ENCODE measurements around the gene CYBC1.

Gene CYBC1

GRCh38 chr17:82406131-82406671 is 44.4 kb downstream of the CYBC1 start:
- H3K4me3 ChIP-seq (ENCODE audit: low read depth, low read length) = no peak overlapping the region
- TF ChIP-seq, protein P1, sequence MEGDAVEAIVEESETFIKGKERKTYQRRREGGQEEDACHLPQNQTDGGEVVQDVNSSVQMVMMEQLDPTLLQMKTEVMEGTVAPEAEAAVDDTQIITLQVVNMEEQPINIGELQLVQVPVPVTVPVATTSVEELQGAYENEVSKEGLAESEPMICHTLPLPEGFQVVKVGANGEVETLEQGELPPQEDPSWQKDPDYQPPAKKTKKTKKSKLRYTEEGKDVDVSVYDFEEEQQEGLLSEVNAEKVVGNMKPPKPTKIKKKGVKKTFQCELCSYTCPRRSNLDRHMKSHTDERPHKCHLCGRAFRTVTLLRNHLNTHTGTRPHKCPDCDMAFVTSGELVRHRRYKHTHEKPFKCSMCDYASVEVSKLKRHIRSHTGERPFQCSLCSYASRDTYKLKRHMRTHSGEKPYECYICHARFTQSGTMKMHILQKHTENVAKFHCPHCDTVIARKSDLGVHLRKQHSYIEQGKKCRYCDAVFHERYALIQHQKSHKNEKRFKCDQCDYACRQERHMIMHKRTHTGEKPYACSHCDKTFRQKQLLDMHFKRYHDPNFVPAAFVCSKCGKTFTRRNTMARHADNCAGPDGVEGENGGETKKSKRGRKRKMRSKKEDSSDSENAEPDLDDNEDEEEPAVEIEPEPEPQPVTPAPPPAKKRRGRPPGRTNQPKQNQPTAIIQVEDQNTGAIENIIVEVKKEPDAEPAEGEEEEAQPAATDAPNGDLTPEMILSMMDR (conservative IDR thresholded peaks at IDR 0.05; ENCODE audit: low read depth, low read length) = no peak
- DNase-seq (ENCODE audit: low read depth) = no peak

DNA sequence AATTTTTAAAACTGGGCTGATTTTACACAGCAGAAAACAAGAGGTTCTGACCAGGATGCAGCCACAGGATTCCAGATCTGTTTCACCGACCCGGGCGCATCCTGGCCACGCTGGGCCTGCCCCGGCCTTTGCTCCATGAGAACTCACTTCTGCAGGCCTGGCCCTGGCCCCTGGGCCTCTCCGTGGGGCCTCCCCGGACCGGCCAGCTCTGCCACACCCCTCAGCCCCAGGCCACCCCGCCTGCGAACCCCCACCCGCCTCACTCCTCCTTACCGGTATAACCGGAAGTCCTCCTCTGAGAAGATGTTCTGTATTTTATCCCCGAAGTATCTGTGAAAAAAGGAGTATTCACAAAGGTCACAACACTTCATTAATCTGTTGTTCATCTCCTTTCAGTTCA is 45.5 kb downstream of the CYBC1 start:
- TF ChIP-seq, protein P1 (conservative IDR thresholded peaks at IDR 0.05; ENCODE audit: low read depth, low read length) = no peak

DNA sequence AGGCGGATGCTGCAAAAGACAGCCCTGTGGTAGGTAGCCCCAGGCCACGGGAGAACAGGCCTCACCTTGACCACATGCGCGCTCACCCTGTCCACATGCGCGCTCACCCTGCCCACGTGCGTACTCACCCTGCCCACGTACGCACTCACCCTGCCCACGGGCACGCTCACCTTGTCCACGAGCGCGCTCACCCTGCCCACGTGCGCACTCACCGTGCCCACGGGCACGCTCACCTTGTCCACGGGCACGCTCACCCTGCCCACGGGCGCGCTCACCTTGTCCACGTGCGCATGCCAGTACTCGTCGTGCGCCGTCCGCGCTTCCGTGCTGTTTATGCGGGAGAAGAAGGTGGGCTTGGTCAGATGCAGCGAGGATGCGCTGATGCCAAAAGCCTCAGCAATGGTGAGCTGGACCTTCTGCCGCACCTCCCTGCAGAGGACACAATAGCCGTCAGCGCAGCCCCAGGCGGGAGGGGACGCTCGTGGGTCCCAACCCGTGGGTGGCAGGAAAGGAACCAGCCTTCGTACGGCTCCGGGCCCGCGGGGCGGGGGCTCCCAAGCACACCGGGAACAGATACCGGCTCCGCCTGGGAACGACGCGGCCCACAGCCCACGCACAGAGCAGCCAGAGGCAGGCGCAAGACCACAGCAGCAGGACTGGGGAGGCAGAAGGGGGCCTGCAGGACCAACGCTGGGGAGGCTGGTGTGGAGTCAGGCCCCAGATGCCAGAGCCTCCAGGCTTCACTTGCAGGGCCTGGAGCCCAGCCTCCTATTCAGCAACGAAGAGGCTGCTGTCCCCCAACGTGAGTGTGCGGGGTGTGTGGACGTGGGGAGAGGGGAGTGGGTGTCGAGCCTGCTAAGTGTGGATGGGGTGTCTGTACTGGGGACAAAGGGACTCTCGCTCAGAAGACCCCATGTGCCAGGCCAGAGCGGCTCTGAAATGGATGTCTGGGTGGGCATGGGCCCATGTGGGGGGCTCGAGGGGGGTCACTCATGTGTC is 46.6 kb downstream of the CYBC1 start:
- H3K4me3 ChIP-seq (ENCODE audit: low read depth, low read length) = no peak overlapping the region
- TF ChIP-seq, protein P1 (conservative IDR thresholded peaks at IDR 0.05; ENCODE audit: low read depth, low read length) = no peak
- no peak for DNase-seq (ENCODE audit: low read depth)

More for the DNA sequence above, 45.5 kb downstream of the CYBC1 start:
- no peak for DNase-seq (ENCODE audit: low read depth)
- no peak overlapping the region for H3K4me3 ChIP-seq (ENCODE audit: low read depth, low read length)

DNA sequence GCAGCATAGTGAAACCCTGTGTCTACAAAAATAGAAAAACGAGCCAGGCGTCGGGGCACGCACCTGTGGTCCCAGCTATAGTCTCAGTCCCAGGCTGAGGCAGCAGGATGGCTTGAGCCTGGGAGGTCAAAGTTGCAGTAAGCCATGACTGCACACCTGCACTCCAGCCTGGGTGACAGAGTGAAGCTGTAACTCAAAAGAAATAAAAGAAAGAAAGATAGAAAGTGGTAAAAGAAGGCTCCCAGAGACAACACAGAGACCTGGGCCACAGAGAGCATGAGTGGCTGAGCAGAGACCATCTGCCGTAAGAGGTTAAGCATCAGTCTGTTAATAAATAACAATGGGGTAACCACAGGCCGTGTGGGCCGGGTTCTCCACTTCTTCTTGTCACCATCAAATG is 47.7 kb downstream of the CYBC1 start:
- no peak overlapping the region for H3K4me3 ChIP-seq (ENCODE audit: low read depth, low read length)
- no peak for DNase-seq (ENCODE audit: low read depth)
- TF ChIP-seq, protein P1 (conservative IDR thresholded peaks at IDR 0.05; ENCODE audit: low read depth, low read length) = no peak

DNA sequence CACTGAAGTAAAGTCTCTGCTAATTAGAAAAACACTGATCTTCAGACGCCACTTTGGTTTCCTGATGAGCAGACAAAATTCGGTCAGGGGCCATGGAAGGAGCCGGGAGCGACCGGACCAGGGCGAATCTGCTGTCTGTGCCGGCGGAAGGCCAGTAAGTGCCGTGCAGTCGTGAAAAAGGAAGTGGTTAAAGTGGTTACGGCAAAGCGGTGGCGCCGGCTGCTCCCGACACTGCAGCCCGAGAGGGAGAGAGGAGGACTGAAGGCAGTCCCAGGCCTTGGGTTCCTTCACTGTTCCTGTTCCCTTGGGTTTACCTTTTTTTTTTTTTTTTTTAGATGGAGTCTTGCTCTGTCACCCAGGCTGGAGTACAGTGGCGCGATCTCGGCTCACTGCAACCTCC is 49.7 kb downstream of the CYBC1 start:
- H3K4me3 ChIP-seq (ENCODE audit: low read depth, low read length) = no peak overlapping the region
- TF ChIP-seq, protein P1 (conservative IDR thresholded peaks at IDR 0.05; ENCODE audit: low read depth, low read length) = no peak
- no peak for DNase-seq (ENCODE audit: low read depth)

GRCh38 chr17:82400206-82400605 is 50.3 kb downstream of the CYBC1 start:
- no peak overlapping the region for H3K4me3 ChIP-seq (ENCODE audit: low read depth, low read length)
- DNase-seq (ENCODE audit: low read depth) = no peak
- TF ChIP-seq, protein P1 (conservative IDR thresholded peaks at IDR 0.05; ENCODE audit: low read depth, low read length) = no peak

Data from choroid plexus epithelial cell (primary cell).